D341Med (cell line): ENCODE data around the gene CCN6.
A peak's percentile ranks its signal among the peaks of the same experiment; 100 is the strongest.

Experiments
- DNase-seq: peaks from one replicate; pipeline ENCODE4 v3.0.0; 2012; ENCODE audit warnings: low spot score

Gene CCN6

DNA sequence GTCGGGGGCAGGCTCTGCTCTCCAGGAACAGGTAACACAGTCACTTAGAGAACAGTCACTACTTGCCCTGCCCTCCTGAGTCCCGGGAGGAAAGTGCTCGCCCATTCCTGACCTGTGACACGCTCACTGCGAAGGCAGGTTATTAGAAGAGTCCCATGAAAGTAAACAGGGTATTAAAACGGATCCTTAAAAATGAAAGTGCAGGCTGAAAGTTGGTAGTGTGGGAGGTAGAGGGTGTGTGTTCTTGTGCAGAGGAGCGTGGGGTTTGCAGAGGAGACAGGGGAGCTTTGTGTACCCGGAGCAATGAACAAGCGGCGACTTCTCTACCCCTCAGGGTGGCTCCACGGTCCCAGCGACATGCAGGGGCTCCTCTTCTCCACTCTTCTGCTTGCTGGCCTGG lies at the start of gene CCN6:
Gene CCN6 (plus strand): TSS at position 104 of the 400 bp plus-strand sequence. CDS start 254 bp downstream, at position 358.
- no peak for DNase-seq

DNA sequence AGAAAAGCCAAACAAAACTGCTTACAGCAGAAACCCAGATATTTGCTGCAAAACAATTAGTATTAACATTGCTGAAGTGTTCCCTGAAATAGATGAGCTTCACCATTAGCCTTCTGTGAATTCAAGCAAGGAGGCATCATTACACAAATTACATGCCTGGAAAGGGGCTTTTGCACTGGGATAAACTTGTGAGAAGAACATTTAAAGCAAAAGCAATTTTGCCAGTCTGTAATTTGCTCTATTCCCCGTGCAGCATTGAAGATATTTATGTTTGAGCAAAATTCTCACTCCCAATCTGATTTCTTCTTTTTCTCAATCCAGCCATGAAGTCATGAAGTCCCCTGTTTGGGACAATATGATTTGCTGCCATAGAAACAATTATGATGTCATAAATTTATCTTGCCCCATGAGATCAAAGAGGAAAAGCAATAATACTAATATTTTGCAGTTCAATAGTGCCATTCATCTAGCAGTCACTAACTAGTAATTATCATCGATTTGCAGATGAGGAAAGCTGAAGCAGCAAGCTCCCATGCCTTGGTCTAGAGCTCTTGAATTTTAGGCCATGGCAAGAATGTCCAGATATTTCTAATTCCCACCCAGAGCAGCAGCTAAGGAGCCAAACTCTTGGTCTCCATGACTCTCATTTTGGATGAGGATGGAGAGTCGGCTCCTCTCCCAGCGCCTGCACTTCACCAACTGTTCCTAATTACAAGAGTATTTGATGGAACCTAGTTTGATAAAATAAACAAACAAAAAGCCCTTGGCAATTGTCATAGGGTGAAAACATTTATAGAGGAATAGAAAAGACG lies 49.5 kb upstream of the CCN6 start:
- DNase-seq: no peak

DNA sequence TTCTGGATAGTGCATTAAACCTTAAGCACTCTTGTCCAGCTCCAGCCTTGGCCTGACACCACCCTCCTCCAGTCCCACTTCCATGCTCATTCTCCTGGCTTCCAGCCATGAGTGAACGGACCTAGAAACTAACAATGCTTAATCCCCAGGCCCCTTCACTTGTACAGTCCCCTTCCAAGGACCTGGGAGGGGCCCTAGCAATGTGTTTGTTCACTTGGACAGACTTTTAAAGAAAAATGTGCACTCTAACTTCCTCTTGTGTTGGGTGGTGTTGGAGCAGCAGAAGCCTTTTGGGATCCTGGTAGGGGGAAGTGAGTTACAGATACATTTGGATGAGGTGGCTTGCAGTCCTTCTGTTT lies 48.9 kb upstream of the CCN6 start:
- DNase-seq: no peak

DNA sequence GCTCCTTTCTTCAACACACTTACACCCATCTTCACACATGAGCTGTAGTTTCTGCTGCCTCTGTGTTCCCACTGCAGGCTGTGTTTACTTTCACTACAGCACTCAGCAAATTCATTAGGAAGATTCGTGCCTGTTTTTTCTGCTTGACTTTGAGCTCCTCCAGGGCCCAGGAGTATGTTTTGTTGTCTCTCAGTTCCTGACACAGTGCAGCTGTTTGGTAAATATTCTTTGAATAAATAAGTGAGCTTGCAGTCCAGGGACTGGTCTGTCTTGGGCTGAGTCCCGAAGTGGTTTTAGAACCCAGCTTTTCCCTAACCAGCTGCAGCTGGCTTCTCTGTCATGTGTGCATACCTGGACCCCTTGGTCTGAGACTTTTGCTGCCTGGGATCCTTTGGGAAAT lies 46.6 kb upstream of the CCN6 start:
- no peak for DNase-seq

DNA sequence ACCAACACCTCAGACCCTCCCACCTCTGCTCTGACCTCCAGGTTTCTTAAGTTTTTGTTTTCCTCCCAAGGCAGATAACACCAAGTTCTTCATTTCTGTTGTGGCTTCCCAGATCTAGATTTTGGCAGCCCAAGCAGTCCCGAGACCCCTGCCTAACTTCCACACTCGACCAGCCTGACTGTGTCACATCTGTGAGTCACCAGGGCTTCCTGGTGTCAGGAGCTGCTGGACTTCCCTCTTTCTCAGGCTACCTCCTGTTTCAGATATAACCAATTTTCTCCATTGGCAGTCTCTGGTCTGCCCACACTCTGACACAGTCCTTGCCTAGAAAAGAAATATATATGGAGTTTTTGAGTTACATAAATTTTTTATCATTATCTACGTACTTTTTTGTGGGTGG lies 46.1 kb upstream of the CCN6 start:
- DNase-seq: no peak

DNA sequence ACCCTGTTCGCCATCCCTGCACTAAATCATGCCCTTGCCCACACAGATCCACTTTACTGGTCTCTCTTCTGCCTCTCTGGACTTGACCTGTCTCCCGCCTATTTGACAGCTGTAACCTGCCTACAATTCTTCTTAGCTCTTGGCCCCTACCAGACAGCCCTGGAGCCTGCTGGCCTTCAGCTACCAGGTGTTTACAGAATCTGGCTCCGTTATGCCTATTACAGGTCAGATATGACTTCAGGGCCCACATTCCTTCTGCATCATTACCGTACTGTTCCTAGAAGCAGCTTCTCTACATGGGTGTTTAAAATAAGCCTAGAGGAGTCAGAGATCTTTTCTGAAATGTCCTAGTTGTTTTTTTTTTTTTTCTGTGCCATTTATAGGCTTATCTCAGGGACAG lies 45.4 kb upstream of the CCN6 start:
- DNase-seq: no peak

DNA sequence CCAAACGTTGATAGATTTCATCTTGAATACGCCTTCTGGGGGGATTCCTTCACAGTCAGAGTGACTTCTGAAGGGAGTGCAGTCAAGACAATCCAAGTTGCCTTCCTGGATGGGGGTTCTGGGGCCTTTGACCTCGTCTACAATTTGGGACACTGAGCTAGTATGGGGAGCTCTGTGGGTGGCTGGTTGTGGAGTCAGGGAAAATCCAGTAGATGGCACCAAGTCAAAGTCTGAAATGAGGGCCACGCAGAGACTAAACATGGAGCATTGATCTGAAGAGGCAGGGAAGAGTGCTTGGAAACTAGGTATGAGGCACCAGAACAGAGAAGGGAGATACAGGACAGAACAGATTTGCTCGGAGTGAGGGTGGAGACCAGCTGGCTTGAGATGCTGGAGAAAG lies 43.6 kb upstream of the CCN6 start:
- no peak for DNase-seq

DNA sequence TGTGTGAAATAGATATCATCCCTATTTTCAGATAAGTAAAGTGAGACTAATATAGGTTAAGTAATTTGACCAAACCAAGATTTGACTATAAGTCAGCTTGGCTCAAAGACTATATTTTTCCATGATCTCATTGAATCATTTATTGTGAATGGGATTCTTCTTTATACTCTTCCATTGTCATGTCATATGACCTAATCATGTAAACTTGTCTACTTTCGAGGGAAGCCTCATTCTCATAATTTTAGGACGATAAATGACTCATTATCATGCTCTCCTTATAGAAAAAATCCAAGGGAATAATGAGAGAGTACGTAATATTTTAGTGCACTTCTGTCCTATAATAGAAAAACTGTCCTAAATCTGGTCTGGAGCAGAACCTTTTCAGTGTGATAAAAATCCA lies 40.9 kb upstream of the CCN6 start:
- DNase-seq: no peak

DNA sequence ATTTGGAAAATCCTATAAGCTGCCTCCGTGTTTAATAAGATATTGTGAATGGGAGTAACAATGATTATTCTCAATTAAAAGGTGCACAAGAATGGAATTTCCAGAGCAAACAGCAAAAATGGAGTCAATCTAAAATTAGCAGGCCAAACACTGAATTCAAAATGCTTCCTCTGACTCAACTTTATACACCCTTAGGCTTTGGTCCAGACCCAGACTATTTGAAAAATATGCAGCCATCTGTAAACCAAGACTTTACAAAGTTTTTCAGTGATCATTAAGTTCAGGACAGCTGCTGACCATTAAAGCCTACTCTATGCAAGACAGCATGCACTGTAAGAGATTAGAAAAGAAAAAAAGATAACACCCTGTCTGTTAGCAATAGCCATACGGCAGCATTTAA lies 39.4 kb upstream of the CCN6 start:
- DNase-seq: no peak

DNA sequence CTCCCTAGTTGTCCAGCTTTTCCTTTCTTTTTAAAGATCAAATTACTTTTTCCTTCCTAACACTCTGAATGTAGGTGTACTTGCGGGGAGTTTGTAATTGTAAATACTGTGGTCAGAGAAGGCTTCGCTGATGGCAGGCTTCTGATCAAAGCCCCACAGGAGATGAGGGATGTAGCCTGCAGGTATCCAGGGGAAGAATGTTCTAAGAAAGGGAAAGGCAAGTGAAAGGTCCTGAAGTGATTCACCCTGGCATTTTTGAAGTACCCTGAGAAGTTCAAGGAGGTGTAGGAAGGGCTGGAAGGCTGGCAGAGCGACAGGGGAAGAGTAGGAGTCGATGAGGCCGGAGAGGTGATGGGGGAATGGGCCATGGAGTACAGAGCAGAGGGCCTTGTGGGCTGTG lies 38.2 kb upstream of the CCN6 start:
- DNase-seq: no peak

DNA sequence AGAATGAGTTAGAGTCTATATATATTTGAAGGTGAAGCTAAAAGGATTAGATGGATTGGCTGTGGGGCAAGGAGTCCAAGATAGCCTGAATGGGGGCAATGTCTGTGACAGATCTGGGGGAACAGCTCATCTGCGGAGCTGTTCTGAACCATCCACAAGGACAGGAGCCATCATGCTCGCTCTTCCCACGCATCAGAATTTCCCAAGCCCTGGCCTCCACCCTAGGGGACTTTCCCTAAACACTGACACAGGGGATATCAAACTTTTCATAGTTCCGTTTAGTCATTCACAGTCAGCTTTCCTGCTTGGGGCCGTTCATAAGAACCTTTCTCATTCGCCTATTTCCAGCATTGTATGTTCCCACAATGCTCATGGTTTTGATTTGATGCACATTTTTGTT lies 37.6 kb upstream of the CCN6 start:
- no peak for DNase-seq

DNA sequence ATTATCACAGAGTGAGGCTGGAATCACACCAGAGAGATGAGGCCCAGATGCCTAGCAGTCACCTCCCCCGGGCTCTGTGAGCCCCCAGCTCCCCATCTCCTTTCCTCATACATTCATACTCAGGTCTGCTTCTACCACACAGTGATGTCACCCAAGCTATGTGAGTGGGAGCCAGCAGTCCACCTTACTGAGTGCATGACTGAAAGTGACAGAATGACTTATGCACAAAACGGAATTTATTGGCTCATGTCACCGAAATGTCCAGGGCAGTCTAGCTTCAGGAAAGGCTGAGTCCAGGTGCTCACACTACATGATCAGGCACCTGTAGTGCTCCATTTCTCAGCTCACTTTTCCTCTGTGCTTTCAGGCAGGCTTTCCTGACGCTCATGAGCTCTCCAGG lies 36.7 kb upstream of the CCN6 start:
- no peak for DNase-seq

DNA sequence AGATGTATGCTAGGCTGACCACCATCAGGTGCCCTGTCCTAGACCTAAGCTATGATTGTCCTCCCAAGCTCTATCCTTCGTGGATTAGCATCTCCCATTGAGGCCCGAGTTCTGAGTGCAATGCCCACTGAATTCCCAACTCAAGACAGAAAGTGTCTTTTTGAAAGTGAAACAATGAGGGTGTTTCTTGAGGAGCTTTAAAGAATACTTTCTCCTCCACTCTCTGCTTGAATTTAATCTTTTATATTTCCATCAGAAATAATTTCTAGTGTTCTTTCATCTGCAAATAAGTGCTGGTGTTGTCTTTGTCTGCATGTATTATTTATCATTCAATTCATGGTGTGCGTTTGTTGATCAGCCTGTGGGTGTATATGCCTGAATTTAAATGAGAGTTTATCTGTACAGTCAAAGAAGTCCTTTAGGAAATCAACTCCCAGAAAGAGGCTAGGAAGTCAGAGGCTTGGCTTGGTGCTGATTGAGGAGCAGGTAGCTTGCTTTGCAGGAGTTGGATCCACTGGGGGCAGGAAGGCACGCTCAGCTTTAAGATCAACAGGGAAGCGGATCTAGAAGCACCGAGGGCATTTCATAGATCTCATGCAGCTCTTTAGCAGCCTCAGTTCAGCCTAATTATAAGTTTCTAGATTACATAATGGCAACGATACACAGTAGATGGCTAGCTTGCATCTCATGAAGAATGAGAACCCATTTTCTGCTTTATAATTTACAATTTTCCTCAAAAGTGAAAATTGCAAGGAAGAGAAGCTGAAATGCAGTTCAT lies 36.0 kb upstream of the CCN6 start:
- no peak for DNase-seq

DNA sequence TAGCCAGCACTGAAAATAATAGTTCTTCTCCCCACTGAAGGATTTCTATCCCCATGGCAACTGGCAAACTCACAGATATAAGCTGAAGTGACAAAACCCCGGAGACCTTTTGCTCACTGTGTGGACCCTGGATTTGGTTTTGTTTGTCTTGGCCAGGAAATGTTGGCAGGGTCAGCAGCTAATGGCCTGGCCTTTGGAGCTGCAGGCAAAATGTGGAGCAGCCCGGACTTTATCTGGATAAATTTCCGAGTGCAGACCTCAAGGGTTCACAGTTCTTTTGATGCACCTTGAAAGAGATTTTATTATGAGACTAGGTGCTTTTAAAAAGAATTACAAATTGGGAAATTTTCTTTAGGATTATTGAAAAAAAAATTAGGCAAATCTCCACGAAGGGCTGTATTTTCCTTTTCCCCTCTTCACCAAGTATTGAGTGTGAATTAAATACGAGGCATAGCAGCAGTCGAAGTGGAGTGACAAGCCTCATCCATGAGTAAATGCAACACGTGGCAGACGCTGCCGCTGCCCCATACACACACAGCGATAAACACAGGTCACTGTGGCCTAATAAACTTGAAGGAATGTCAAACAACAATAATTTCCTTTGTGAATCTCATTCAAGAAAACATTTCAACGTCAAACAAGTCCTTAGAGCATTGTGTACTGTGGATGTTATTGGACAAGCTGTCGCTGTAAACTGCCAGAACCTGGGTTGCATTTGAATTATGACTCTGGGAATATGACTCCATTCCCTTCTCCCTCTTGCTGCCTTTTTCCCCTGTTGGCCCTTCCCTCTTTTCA lies 35.1 kb upstream of the CCN6 start:
- DNase-seq: no peak

DNA sequence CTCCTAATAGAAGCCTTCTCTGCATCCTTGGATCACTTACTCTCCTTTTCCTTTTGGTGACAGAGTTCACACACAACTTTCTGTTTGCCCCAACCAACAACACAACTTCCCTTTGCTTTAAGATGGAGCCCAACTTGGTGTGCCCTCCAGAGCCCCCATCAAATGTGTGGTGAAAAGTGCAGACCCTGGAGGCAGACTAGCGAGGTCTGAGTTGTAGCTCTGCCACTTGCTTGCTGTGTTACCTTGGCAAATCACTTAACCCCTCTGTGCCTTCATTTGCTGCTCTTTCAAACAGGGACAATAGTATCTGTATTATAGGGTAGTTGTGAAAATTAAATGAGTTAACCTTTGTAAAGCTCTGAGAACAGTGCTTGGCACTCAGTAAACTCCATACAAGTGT lies 34.3 kb upstream of the CCN6 start:
- no peak for DNase-seq

DNA sequence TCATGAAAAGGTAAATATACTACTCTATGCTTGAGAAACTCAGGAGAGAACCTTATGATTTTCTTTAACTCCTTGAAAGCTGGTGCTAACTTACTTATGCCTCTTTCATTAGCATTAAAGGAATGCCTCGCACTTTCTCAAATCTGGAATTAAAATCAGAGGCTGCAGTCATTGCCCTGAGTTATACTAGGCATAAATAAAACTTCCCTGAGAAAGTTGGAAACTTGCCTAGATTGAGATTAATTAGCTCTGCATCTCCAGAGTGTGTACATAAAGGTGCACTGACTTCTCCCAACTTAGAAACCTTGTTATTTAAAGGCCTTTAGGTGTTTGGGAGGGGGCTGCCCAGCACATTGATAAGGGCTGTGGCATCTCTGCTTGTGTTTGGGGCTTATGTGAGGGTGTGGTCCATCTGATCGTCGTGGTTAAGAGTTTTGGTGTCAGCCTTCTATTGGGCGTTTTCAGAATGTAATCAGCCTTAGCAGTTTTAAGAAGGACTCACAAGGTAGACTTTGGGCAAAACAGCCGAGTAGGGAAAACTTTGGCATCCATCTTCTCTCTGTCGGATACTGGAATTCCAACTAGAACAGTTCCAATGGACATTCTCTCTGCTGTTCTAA lies 32.1 kb upstream of the CCN6 start:
- DNase-seq: no peak

DNA sequence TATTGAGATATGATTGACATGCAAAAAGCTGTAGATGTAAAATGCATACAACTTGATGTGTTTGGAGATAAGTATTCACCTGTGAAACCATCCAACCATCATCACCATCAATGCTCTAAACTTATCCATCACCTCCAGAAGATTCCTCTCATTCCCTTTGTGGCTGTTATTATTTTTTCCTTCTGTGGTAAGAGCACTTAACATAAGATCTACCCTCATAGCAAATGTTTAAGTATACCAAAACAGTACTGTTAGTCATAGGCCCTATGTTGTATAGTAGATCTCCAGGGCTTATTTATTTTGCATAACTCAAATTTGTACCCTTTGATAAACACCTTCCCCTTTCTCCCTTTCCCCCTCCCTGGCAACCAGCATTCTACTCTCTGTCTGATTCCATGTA lies 31.2 kb upstream of the CCN6 start:
- DNase-seq: no peak

DNA sequence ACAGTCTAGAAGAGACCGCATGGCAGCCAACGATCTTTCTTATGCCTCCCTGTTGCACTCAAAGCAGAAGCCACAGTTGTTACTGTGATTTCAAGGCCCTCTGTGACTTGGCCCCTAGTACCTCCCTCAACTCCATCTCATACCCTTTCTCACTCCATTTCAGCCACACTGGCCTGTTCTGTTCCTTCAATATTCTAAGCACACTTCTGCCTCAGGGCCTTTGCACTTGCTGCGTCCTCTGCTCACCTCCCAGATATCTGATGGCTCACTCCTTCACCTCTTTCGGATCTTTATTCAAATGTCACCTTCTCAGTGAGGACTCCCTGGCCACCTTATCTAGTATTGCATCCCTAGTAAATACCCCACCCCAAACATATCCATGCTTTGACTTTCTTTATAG lies 29.4 kb upstream of the CCN6 start:
- DNase-seq: no peak

DNA sequence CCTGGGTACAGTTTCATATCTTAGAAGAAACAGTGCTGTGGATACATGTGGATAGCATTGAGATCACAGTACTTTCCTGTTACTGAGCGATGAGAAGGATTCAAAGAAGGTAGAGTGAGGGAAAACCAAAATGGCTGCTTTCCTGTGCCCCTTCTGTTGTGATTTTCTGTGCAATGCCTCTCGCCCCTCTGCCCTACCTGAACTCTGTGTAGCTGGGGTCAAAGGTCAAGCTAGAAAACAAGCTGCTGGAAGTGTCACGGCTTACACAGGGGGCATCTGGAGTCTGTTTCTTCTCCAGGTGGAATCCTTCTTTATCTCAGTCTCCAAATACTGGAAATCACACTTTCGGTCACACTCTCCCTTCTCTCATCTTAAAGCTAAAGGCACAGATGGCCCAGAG lies 27.0 kb upstream of the CCN6 start:
- no peak for DNase-seq

DNA sequence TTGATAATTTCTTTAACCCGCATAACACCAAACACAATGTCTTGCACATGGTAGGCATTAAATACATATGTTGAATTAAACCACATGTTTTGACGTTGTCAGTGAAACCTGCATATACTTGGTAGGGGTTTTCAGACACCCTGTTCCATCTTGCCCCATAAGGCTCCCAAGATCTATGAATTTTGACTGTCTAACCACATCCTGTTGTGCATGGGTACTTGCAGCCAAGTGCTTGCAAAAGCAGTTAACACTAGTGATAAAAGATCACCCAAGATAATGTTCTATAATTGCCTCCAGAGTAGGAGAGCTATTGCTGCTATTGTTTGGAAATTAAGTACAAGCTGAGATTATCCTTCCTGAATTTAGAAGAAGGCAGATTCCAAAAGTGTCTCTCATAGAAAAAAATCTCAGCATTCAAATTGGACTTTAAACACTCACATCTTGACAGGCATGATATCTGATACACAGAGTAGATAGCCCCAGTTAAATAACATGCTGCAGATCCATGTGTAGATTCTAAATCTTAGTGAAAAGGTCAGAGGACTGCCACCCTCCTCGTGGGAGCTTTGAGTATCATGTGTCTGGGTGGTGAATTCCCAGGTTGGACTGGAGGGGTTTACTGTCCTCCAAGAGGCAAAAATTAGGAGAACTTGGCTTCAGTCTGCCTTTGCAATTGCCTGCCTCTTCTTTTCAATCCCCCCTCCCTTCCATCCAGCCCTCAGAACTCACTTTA lies 25.8 kb upstream of the CCN6 start:
- DNase-seq: no peak

DNA sequence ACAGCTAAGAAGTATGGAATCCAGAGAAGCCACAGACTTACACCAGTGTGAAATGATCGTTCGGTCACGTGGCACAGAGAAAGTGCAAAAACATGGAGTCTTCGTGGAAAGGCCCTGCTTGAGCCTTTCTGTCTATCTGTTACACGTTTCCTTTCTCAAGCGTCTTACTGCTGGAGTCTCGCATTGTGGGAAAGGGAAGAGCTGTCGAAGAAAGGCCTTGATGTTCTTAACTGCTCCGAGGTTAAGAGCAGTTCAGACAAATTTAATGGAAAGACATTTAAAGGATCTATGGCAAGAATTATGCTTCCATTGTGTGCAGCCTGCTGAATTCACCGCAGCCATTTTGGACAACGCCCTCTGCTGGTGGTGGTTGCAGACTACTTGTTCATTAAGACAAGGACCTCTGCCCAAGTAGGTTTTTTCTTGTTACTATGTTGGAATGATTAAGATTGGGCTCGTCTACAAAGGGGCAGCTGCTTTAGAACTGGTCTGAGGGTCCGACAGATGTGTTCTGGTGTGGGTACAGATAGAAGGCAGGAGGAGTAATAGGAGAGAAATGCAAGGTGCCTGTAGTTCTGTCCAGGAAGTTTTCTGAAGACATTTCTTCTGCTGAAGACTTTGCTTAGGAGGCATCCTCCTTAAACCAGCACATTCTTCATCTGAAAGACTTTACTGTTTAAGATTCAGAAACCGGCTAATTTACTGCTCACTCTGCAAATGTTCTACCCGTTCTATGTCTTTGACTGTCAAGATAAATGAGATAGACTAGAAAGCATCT lies 24.7 kb upstream of the CCN6 start:
- DNase-seq: peak; percentile 77
